WTC11 (cell line): ENCODE results near the gene LRRN4.

Source experiments
- CREM ChIP-seq: sonication (generic); formaldehyde crosslinking; IDR thresholded peaks from 2 replicates; pipeline ENCODE4 v1.8.1; 2022; ENCODE audit warnings: mild to moderate bottlenecking, missing genetic modification reagents, moderate library complexity
- CTCF ChIP-seq: fragments of 200-600 bp; IDR thresholded peaks from 2 replicates; pipeline ENCODE4 v1.8.0; 2022; ENCODE audit warnings: antibody characterized with exemption
- ESRRA ChIP-seq: sonication (generic); formaldehyde crosslinking; IDR thresholded peaks from 2 replicates; pipeline ENCODE4 v1.8.1; 2022; ENCODE audit warnings: mild to moderate bottlenecking, missing genetic modification reagents, borderline replicate concordance
- MAX ChIP-seq: sonication (generic); formaldehyde crosslinking; IDR thresholded peaks from 2 replicates; pipeline ENCODE4 v1.8.0; 2022; ENCODE audit warnings: mild to moderate bottlenecking, missing genetic modification reagents
- MXD4 ChIP-seq: fragments of 250-450 bp; sonication (Bioruptor Pico); IDR thresholded peaks from 2 replicates; pipeline ENCODE4 v1.8.0; 2021; ENCODE audit warnings: mild to moderate bottlenecking, moderate library complexity, borderline replicate concordance
- TEAD1 ChIP-seq: sonication (generic); formaldehyde crosslinking; IDR thresholded peaks from 2 replicates; pipeline ENCODE4 v1.8.0; 2022; ENCODE audit warnings: mild to moderate bottlenecking, missing genetic modification reagents
- TEAD4 ChIP-seq: sonication (generic); formaldehyde crosslinking; IDR thresholded peaks from 2 replicates; pipeline ENCODE4 v1.8.0; 2022; ENCODE audit warnings: mild to moderate bottlenecking, missing genetic modification reagents
- USF1 ChIP-seq: sonication (generic); formaldehyde crosslinking; IDR thresholded peaks from 2 replicates; pipeline ENCODE4 v1.8.0; 2022; ENCODE audit warnings: mild to moderate bottlenecking, missing genetic modification reagents
- ZNF138 ChIP-seq: sonication (generic); formaldehyde crosslinking; conservative IDR thresholded peaks from 2 replicates; pipeline ENCODE4 v1.8.1; 2022; ENCODE audit warnings: mild to moderate bottlenecking, moderate library complexity, missing genetic modification reagents
- ZNF232 ChIP-seq: sonication (generic); formaldehyde crosslinking; IDR thresholded peaks from 2 replicates; pipeline ENCODE4 v1.8.0; 2022; ENCODE audit warnings: mild to moderate bottlenecking, missing genetic modification reagents
- ZNF263 ChIP-seq: sonication (generic); formaldehyde crosslinking; IDR thresholded peaks from 2 replicates; pipeline ENCODE4 v1.8.1; 2022; ENCODE audit warnings: low read depth, mild to moderate bottlenecking, moderate library complexity, missing genetic modification reagents
- ZNF425 ChIP-seq: fragments of 250-450 bp; sonication (Bioruptor Pico); conservative IDR thresholded peaks from 2 replicates; pipeline ENCODE4 v1.9.0; 2021; ENCODE audit warnings: mild to moderate bottlenecking
- TF ChIP-seq, protein P1 (sequence below): sonication (generic); formaldehyde crosslinking; IDR thresholded peaks from 2 replicates; pipeline ENCODE4 v1.8.1; 2022; ENCODE audit warnings: low read depth, missing genetic modification reagents, borderline replicate concordance
- TF ChIP-seq, protein P2 (sequence below): fragments of 250-450 bp; sonication (Bioruptor Pico); IDR thresholded peaks from 2 replicates; pipeline ENCODE4 v2.1.2; 2022; ENCODE audit warnings: mild to moderate bottlenecking, moderate library complexity

DNA sequence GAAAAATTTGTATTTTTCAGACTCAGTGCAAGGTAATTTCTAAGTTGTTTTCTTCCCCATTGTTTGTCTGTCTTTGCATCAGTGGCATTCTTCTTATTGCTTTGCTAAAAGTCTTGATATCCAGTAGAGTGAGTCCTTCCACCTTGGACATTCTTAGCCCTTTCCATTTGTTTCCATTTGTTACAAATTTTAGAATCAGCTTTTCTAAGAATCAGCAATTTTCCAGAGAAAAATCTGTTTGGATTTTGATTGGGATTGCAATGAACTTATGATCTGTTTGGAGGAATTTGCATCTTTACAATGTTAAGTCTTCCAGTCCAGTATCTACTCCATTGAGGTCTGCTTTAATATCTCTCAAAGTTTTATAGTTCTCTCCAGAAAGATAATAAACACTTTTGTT lies 36.4 kb downstream of the LRRN4 start:
- TF ChIP-seq CTCF (no peak), MAX (CRISPR knock-in tag) (no peak), TEAD4 (CRISPR knock-in tag) (no peak), USF1 (CRISPR knock-in tag) (no peak), MXD4 (CRISPR knock-in tag) (no peak), ZNF263 (CRISPR knock-in tag) (no peak), ESRRA (CRISPR knock-in tag) (no peak), ZNF425 (no peak), TEAD1 (CRISPR knock-in tag) (no peak), CREM (CRISPR knock-in tag) (no peak), ZNF232 (CRISPR knock-in tag) (no peak), ZNF138 (CRISPR knock-in tag) (no peak)
- TF ChIP-seq, protein P1, sequence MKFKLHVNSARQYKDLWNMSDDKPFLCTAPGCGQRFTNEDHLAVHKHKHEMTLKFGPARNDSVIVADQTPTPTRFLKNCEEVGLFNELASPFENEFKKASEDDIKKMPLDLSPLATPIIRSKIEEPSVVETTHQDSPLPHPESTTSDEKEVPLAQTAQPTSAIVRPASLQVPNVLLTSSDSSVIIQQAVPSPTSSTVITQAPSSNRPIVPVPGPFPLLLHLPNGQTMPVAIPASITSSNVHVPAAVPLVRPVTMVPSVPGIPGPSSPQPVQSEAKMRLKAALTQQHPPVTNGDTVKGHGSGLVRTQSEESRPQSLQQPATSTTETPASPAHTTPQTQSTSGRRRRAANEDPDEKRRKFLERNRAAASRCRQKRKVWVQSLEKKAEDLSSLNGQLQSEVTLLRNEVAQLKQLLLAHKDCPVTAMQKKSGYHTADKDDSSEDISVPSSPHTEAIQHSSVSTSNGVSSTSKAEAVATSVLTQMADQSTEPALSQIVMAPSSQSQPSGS (CRISPR knock-in tag), result no peak
- TF ChIP-seq, protein P2, sequence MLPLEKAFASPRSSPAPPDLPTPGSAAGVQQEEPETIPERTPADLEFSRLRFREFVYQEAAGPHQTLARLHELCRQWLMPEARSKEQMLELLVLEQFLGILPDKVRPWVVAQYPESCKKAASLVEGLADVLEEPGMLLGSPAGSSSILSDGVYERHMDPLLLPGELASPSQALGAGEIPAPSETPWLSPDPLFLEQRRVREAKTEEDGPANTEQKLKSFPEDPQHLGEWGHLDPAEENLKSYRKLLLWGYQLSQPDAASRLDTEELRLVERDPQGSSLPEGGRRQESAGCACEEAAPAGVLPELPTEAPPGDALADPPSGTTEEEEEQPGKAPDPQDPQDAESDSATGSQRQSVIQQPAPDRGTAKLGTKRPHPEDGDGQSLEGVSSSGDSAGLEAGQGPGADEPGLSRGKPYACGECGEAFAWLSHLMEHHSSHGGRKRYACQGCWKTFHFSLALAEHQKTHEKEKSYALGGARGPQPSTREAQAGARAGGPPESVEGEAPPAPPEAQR (CRISPR knock-in tag), result no peak
